OCI-LY1 (cell line): Measurements from ENCODE around the gene ODF4.

ENCODE experiments used
- H2AFZ ChIP-seq: fragments of 200-600 bp; sonication (generic), shearing (Covaris generic); 2 replicates; pipeline ENCODE4 v1.6.0; 2014; ENCODE audit warnings: antibody characterized with exemption, mild to moderate bottlenecking, low read length
- H3F3A ChIP-seq: fragments of 200-600 bp; sonication (generic), shearing (Covaris generic); 2 replicates; pipeline ENCODE4 v1.6.0; 2014; ENCODE audit warnings: mild to moderate bottlenecking, antibody characterized with exemption, low read length, moderate library complexity; ENCODE audit not compliant: insufficient read depth
- H3K27ac ChIP-seq: fragments of 200-600 bp; sonication (generic); 2 replicates; pipeline ENCODE4 v1.5.1; 2014; ENCODE audit warnings: low read length, mixed run types, mild to moderate bottlenecking, low read depth; ENCODE audit not compliant: poor library complexity, severe bottlenecking
- H3K27me3 ChIP-seq: fragments of 200-600 bp; sonication (generic); 2 replicates; pipeline ENCODE4 v1.6.0; 2014; ENCODE audit warnings: antibody characterized with exemption, mild to moderate bottlenecking, low read length, moderate library complexity; ENCODE audit not compliant: insufficient read depth
- H3K36me3 ChIP-seq: fragments of 200-600 bp; sonication (generic); 2 replicates; pipeline ENCODE4 v1.6.1; 2014; ENCODE audit warnings: mild to moderate bottlenecking, antibody characterized with exemption, low read length, moderate library complexity, mixed read lengths; ENCODE audit not compliant: insufficient read depth
- H3K4me1 ChIP-seq: fragments of 200-600 bp; sonication (generic); 2 replicates; pipeline ENCODE4 v1.5.1; 2014; ENCODE audit warnings: mild to moderate bottlenecking, low read length, moderate library complexity; ENCODE audit not compliant: insufficient read depth, severe bottlenecking
- H3K4me2 ChIP-seq: fragments of 200-600 bp; sonication (generic), shearing (Covaris generic); 2 replicates; pipeline ENCODE4 v1.6.1; 2014; ENCODE audit warnings: low read length
- H3K4me3 ChIP-seq: fragments of 200-600 bp; sonication (generic); 2 replicates; pipeline ENCODE4 v1.5.1; 2014; ENCODE audit warnings: low read length, low read depth, mild to moderate bottlenecking, mixed read lengths; ENCODE audit not compliant: poor library complexity, severe bottlenecking
- H3K79me2 ChIP-seq: fragments of 200-600 bp; shearing (Covaris generic); 2 replicates; pipeline ENCODE4 v1.6.1; 2016; ENCODE audit warnings: mixed run types, low read length, mixed read lengths; ENCODE audit not compliant: insufficient read depth
- H3K9ac ChIP-seq: fragments of 200-600 bp; sonication (generic), shearing (Covaris generic); 2 replicates; pipeline ENCODE4 v1.6.1; 2014; ENCODE audit warnings: mild to moderate bottlenecking, low read length, mixed read lengths
- H3K9me2 ChIP-seq: fragments of 200-600 bp; sonication (generic), shearing (Covaris generic); 2 replicates; pipeline ENCODE4 v1.6.1; 2014; ENCODE audit warnings: low read depth, mild to moderate bottlenecking, low read length, mixed read lengths
- H3K9me3 ChIP-seq: fragments of 200-600 bp; shearing (Covaris generic); 2 replicates; pipeline ENCODE4 v1.6.1; 2014; ENCODE audit warnings: low read length, mixed read lengths
- H4K20me1 ChIP-seq: fragments of 200-600 bp; sonication (generic), shearing (Covaris generic); 2 replicates; pipeline ENCODE4 v1.6.0; 2016; ENCODE audit warnings: mild to moderate bottlenecking, low read length; ENCODE audit not compliant: insufficient read depth
- EZH2 ChIP-seq: fragments of 200-600 bp; sonication (generic), shearing (Covaris generic); IDR thresholded peaks from 2 replicates; pipeline ENCODE4 v1.8.0; 2017; ENCODE audit warnings: borderline replicate concordance, mixed run types, mild to moderate bottlenecking, antibody characterized with exemption, low read length, moderate library complexity, mixed read lengths
- TF ChIP-seq, protein P1 (sequence below): fragments of 200-600 bp; sonication (generic), shearing (Covaris generic); IDR thresholded peaks from 2 replicates; pipeline ENCODE4 v1.5.1; 2017; ENCODE audit warnings: mild to moderate bottlenecking, antibody characterized with exemption, low read length, moderate library complexity, mixed read lengths

The ODF4 gene

DNA sequence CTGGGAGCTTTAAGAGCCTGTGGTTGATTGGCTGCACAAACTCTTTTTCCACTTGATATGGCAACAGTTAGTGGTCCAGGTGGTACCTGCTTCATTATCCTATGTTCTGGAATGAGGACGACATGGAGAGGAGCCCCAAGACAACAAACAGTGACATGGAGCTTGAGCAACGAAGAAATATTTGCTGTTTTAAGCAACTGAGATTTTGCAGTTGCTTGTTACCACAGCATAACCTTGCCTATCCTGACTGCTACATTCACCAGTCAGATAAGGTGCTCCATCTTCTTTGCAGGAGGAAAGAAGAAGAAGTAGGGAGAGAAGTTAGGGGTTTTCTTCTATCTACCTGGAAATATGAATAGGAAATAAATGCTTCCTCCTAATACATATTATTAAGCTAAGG, 7.5 kb upstream of the ODF4 start:
- Histone ChIP-seq H3K9me2 (no peaks in the 10 kb centered on the region), H3K4me1 (no peaks in the 10 kb centered on the region), H3K79me2 (no peaks in the 10 kb centered on the region), H3K4me2 (no peak overlapping the region), H3K9ac (no peak overlapping the region), H2AFZ (no peak overlapping the region), H3K9me3 (no peaks in the 10 kb centered on the region), H3F3A (no peaks in the 10 kb centered on the region), H3K27me3 (no peaks in the 10 kb centered on the region), H3K27ac (no peak overlapping the region), H3K36me3 (no peaks in the 10 kb centered on the region), H3K4me3 (no peak overlapping the region), H4K20me1 (no peaks in the 10 kb centered on the region)
- no peak for TF ChIP-seq EZH2
- TF ChIP-seq, protein P1, sequence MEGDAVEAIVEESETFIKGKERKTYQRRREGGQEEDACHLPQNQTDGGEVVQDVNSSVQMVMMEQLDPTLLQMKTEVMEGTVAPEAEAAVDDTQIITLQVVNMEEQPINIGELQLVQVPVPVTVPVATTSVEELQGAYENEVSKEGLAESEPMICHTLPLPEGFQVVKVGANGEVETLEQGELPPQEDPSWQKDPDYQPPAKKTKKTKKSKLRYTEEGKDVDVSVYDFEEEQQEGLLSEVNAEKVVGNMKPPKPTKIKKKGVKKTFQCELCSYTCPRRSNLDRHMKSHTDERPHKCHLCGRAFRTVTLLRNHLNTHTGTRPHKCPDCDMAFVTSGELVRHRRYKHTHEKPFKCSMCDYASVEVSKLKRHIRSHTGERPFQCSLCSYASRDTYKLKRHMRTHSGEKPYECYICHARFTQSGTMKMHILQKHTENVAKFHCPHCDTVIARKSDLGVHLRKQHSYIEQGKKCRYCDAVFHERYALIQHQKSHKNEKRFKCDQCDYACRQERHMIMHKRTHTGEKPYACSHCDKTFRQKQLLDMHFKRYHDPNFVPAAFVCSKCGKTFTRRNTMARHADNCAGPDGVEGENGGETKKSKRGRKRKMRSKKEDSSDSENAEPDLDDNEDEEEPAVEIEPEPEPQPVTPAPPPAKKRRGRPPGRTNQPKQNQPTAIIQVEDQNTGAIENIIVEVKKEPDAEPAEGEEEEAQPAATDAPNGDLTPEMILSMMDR: no peak

DNA sequence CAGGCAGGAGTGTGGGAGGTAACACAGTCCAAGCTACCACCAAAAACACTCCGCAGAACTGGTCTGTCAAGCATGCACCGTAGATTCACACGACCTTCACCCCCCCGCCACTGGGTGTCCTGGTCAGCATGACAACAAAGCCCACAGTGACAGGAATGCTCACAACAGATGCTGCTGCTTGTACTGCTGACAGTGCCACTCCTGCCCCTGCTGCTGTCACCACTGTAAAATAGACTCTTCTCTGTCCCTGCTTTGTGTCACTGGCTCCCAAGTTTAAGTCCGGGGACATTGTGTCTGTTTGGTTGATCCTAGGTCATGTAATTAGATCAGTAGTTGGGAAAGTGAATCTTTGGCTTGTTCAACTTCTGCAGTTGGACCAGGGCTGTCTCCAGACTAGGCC, 7.0 kb upstream of the ODF4 start:
- H4K20me1 ChIP-seq: no peaks in the 10 kb centered on the region
- H3K9ac ChIP-seq: no peak overlapping the region
- H3K36me3 ChIP-seq: no peaks in the 10 kb centered on the region

DNA sequence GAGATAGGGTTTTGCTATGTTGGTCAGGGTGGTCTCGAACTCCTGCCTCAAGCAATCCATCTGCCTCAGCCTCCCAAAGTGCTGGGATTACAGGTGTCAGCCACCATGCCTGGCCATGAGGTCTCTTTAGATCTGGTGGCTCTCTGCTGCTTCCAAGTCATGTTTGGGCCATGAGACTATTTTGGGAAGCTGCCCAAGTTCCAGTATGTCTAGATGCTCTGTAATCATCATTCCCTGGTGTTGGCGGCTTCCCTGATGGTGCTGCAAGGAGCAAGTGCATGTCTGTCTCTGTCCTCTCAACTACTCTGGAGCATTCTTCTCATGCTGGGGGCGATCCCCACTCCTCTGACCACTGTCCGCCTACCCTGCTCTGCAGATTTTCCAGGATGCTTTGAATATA, 6.4 kb upstream of the ODF4 start:
- Histone ChIP-seq H3K9me3 (no peaks in the 10 kb centered on the region), H3K9me2 (no peaks in the 10 kb centered on the region), H3K9ac (no peak overlapping the region), H3K4me2 (no peak overlapping the region), H2AFZ (no peak overlapping the region), H3F3A (no peaks in the 10 kb centered on the region), H3K79me2 (no peaks in the 10 kb centered on the region), H3K27me3 (no peaks in the 10 kb centered on the region), H4K20me1 (no peaks in the 10 kb centered on the region), H3K36me3 (no peaks in the 10 kb centered on the region), H3K27ac (no peak overlapping the region), H3K4me3 (no peak overlapping the region), H3K4me1 (peaks cover 2% of the 10 kb centered on the region)
- TF ChIP-seq, protein P1: no peak
- no peak for TF ChIP-seq EZH2

More for the DNA sequence above, 7.0 kb upstream of the ODF4 start:
- TF ChIP-seq EZH2: no peak
- Histone ChIP-seq H3K4me1 (no peaks in the 10 kb centered on the region), H3K9me2 (no peaks in the 10 kb centered on the region), H3K9me3 (no peaks in the 10 kb centered on the region), H3F3A (no peaks in the 10 kb centered on the region), H2AFZ (no peak overlapping the region), H3K4me3 (no peak overlapping the region), H3K79me2 (no peaks in the 10 kb centered on the region), H3K4me2 (no peak overlapping the region), H3K27ac (no peak overlapping the region), H3K27me3 (no peaks in the 10 kb centered on the region)

DNA sequence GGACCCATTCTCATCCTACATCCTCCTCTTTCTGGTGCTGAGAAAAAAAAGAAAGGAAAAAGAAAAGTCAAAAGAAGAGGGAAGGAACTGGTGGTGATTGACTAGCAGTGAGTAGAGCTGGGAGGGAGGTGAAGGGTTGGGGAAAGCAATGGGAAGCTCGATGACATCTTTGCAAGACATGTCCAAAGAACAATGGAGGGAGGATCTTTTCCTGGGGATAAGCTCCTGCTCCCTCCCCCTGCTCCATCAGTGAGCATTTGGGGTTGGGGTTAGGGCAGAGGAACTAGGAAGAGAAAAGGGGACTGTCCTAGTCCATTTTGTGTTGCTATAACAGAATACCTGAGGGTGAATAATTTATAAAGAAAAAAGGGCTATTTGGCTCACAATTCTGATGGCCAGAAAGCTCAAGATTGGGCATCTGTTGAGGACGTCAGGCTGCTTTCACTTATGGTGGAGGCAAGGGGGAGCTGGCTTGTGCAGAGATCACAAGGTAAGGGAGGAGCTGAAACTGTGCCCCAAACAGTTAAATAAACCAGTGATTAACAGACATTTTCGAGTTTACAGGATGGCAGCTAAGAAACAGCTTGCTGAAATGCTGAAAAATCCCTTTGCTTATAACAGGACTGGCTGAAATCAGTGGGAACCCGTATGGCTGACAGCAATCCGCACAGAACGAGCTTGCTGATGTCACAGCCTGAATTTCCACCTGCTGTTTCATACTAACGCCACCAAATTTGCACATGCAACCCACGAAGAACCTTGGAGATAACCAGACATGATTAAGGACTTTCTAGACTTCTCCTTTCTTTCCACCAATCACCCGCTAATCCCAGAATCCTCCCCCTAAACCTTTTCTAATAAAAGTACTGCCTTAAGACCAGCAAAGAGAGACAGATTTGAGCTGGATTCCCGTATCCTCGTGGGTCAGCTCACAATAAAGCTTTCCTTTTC, 1.6 kb upstream of the ODF4 start:
- Histone ChIP-seq H3K9me3 (no peaks in the 10 kb centered on the region), H2AFZ (no peak overlapping the region), H3K27me3 (no peaks in the 10 kb centered on the region), H3K4me3 (no peak overlapping the region), H3K4me1 (peaks cover 2% of the 10 kb centered on the region), H3K9ac (no peak overlapping the region), H3K4me2 (0 out of 2 replicates have a peak overlapping the region, but pooled peaks have one; percentile 14), H3K27ac (no peak overlapping the region), H3K79me2 (no peaks in the 10 kb centered on the region), H4K20me1 (no peaks in the 10 kb centered on the region), H3K9me2 (no peaks in the 10 kb centered on the region), H3K36me3 (no peaks in the 10 kb centered on the region), H3F3A (no peaks in the 10 kb centered on the region)
- TF ChIP-seq EZH2: no peak
- TF ChIP-seq, protein P1: no peak
